Neural cell (in vitro differentiated cells): ENCODE results near the gene NRARP.

Experiments used
- EZH2 ChIP-seq: fragments of 200-600, 300-800 bp; shearing (Covaris generic), sonication (generic); IDR thresholded peaks from 2 replicates; pipeline ENCODE4 v1.6.1; 2014; ENCODE audit warnings: antibody characterized with exemption, low read length, borderline replicate concordance, mild to moderate bottlenecking; ENCODE audit not compliant: insufficient read depth, poor library complexity, severe bottlenecking
- TF ChIP-seq, protein P1 (sequence below): fragments of 450-650 bp; IDR thresholded peaks from 2 replicates; pipeline ENCODE4 v1.5.1; 2014; ENCODE audit warnings: antibody characterized with exemption, mild to moderate bottlenecking, moderate library complexity; ENCODE audit not compliant: poor library complexity, severe bottlenecking

- no peak for TF ChIP-seq EZH2
- TF ChIP-seq, protein P1, sequence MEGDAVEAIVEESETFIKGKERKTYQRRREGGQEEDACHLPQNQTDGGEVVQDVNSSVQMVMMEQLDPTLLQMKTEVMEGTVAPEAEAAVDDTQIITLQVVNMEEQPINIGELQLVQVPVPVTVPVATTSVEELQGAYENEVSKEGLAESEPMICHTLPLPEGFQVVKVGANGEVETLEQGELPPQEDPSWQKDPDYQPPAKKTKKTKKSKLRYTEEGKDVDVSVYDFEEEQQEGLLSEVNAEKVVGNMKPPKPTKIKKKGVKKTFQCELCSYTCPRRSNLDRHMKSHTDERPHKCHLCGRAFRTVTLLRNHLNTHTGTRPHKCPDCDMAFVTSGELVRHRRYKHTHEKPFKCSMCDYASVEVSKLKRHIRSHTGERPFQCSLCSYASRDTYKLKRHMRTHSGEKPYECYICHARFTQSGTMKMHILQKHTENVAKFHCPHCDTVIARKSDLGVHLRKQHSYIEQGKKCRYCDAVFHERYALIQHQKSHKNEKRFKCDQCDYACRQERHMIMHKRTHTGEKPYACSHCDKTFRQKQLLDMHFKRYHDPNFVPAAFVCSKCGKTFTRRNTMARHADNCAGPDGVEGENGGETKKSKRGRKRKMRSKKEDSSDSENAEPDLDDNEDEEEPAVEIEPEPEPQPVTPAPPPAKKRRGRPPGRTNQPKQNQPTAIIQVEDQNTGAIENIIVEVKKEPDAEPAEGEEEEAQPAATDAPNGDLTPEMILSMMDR, result peak; percentile 48
Measured at GRCh38 chr9:137280474-137281344, 21.4 kb downstream of the NRARP start.
